Vagina (tissue), 2 donors: ENCODE results near the gene TNRC6B.

ENCODE experiments used
- POLR2A ChIP-seq, 2 donors: fragments of 450-650 bp; IDR thresholded peaks; one replicate each; pipeline ENCODE4 v1.6.1; 2017; ENCODE audit warnings: antibody characterized with exemption in 2 of 2, mild to moderate bottlenecking in 2 of 2, moderate library complexity in 2 of 2
- TF ChIP-seq, protein P1 (sequence below), 3 experiments: fragments of 450-650 bp in 2 of 3; fragments of 200-600 bp in 1 of 3; sonication (generic) in 1 of 3; IDR thresholded peaks; one replicate each; pipeline ENCODE4 v1.5.1; 2017 to 2019; ENCODE audit warnings: antibody characterized with exemption in 3 of 3, mild to moderate bottlenecking in 2 of 3, moderate library complexity in 2 of 3

GRCh38 chr22:40251106-40251505 is 73.4 kb downstream of the TNRC6B start:
- TF ChIP-seq, protein P1, sequence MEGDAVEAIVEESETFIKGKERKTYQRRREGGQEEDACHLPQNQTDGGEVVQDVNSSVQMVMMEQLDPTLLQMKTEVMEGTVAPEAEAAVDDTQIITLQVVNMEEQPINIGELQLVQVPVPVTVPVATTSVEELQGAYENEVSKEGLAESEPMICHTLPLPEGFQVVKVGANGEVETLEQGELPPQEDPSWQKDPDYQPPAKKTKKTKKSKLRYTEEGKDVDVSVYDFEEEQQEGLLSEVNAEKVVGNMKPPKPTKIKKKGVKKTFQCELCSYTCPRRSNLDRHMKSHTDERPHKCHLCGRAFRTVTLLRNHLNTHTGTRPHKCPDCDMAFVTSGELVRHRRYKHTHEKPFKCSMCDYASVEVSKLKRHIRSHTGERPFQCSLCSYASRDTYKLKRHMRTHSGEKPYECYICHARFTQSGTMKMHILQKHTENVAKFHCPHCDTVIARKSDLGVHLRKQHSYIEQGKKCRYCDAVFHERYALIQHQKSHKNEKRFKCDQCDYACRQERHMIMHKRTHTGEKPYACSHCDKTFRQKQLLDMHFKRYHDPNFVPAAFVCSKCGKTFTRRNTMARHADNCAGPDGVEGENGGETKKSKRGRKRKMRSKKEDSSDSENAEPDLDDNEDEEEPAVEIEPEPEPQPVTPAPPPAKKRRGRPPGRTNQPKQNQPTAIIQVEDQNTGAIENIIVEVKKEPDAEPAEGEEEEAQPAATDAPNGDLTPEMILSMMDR (IDR thresholded peaks at IDR 0.05) = no peak
- no peak for TF ChIP-seq POLR2A (IDR thresholded peaks at IDR 0.05)
